HG03460 (cell line): ENCODE measurements around the gene FAM236C.
"Not testable (repeated sequence)": the region's sequence is repeated elsewhere in the genome, so short reads cannot be mapped to it uniquely, and the experiment has no call there.

ENCODE experiments used
- ATAC-seq: cut with Tn5 transposase; IDR thresholded peaks from one replicate; pipeline ENCODE4 v1.9.1; 2021; ENCODE audit not compliant: unreplicated experiment

The FAM236C gene

DNA sequence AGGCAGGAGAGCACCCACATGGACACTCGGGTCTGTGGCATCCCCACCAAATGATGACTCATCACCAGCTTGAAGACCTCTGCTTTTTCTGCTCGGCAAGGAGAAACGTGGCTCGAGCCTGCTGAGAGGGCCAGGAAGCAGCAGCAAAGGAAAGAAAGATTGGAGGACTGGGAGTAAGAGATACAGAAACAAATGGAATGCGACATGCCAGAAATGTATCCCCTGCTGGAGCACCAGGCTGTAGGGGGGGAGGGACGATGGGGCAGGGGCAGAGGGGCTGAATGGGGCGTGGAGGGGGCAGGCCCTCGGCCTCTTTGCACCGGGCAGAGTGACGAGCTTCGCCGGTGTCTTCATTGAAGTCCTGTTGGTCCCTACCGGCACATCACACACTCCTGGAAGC lies at the start of gene FAM236C:
TSS of gene FAM236C (plus strand) at position 301 of the 400 bp plus-strand sequence. CDS start 100 bp downstream, outside the sequence.
- ATAC-seq: not testable (repeated sequence)

DNA sequence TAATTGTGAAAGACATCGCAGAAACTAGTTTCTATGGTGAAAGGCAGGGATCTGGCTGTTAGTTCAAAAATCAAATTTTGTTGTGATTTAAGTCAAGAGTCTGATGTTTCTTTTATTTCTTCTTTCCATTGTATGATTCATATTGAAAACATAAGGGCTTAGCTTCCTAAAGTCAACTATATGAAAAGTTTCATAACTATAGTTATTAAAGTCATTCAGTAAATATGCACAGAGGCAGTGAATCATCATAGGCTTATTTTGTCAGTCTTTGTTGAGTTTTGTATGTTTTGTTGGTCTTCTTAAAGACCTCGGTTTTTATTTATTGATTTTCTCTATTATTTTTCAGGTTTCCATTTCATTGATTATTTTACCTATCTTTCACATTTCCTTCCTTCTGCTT lies 29.5 kb upstream of the FAM236C start:
- not testable (repeated sequence) for ATAC-seq

DNA sequence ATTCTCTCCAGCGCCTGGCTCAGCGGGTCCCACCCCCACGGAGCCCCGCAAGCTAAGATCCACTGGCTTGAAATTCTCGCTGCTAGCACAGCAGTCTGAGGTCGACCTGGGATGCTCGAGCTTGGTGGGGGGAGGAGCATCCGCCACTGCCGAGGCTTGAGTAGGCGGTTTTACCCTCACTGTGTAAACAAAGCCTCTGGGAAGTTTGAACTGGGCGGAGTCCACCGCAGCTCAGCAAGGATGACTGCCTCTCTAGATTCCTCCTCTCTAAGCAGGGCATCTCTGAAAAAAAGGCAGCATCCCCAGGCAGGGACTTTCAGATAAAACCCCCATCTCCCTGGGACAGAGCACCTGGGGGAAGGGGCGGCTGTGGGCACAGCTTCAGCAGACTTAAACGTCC lies 22.7 kb upstream of the FAM236C start:
- not testable (repeated sequence) for ATAC-seq

DNA sequence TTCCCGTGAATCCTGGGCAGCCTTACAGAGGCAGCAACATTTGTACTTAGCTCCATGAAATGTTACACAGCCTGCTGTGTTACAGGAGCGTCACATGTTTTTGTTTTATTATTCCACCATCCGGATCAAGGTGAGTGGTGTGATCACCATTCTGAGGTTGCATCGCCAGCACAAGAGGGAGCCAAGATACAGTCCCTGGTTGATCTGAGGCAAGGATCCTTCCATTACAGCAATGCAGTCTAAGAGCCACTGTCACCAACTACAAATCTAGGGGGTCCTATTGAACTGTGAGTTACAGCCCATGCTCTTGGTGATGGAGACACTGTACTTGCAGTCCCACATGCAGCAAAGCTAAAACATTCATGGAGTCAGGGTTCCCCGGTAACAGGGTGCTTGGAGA lies 3.7 kb downstream of the FAM236C start:
- not testable (repeated sequence) for ATAC-seq

DNA sequence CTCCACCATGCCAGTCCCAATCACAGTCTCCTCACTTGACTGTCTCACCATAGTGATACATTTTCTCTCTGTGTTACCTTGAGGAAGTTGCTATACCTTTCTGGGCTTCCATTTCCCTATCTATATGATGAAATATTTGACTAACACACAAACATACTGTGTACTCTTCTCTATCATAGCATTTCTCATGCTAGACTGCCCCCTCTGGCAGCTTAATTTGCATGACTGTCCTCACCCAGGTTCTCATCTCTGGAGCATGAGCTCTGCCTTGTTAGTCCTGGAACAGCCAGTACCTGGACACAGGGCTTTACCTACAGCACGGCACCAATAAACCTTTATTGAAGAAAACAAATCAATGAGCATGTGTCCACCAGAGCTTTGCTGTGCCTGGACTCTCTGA lies 19.9 kb downstream of the FAM236C start:
- ATAC-seq: not testable (repeated sequence)

DNA sequence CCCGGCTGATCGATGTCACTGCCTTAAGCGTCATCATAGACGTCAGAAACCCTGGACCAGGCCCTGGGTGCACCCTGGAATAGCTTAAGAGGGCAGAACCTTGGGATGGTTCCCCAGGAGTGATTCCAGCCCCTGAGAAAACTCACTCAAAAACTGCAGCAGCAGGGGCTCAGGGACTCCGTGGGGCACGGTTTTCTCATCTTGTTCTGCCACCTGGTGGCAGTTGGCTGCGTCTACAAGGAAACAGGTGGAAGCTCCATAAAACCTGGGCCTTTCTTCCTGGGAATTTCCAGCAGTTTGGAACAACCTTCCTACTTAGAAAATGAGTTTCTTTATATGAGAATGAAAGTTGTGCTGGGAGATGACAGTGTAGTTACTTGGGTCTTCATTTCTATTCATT lies 24.0 kb downstream of the FAM236C start:
- not testable (repeated sequence) for ATAC-seq

DNA sequence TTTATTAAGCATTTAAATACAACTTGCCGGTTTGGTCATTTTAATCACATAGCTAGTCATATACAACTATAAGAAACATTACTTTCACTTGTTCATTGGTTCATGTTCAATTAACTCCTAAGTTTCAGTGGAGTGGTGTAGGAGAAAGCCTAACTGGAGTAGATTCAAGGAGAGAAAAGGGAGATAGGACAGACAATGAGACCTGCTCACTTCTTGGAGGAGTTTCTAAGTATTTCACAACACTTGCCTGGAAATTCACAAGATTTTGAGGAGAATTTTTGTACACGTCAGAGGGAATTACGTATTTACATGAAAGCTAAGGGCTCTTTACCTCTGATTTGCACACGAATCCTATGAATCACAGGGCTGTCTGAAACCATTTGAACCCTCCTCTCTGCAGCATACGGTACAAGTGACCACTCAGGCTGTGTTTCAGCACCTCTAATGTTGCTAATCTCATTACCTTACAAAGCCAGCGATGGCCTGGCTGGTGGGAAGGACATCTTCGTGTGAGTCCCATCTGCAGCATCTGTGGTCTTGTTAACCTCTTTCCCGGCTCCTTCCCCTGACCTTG lies 24.6 kb downstream of the FAM236C start:
- not testable (repeated sequence) for ATAC-seq

DNA sequence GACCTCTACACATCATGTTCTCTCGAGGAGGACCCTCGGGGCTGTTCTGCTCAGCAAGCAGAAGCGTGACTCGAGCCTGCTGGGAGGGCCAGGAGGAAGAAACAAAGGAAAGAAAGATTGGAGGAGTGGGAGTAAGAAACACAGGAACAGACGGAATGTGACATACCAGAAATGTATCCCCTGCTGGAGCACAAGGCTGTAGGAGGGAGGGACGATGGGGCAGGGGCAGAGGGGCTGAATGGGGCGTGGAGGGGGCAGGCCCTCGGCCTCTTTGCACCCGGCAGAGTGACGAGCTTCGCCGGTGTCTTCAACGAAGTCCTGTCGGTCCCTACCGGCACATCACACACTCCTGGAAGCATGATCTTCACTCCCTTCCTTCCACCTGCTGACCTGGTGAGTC lies 25.5 kb downstream of the FAM236C start, which contains the start of gene FAM236A:
TSS of gene FAM236A (plus strand) at position 301 of the 400 bp plus-strand sequence. CDS start at position 358, 57 bp downstream.
- ATAC-seq: not testable (repeated sequence)

DNA sequence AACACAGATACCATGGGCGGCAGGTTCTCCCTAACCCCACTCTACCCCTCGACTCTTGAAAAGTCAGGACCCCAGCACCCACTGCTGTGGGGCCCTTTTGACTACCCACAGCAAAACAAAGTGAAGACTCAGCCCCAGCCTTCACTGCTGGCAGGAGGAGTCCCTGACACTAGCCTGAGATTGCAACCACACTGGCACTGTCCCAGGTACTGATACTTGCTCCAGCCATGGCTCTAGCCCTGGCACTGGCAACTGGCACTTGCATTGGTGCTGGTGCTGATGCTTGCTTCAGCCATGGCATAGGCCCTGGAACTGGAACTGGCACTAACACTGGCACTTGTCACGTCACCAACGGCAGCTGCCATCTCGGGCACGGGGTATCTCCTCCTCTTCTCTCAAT lies 29.9 kb downstream of the FAM236C start:
- not testable (repeated sequence) for ATAC-seq

DNA sequence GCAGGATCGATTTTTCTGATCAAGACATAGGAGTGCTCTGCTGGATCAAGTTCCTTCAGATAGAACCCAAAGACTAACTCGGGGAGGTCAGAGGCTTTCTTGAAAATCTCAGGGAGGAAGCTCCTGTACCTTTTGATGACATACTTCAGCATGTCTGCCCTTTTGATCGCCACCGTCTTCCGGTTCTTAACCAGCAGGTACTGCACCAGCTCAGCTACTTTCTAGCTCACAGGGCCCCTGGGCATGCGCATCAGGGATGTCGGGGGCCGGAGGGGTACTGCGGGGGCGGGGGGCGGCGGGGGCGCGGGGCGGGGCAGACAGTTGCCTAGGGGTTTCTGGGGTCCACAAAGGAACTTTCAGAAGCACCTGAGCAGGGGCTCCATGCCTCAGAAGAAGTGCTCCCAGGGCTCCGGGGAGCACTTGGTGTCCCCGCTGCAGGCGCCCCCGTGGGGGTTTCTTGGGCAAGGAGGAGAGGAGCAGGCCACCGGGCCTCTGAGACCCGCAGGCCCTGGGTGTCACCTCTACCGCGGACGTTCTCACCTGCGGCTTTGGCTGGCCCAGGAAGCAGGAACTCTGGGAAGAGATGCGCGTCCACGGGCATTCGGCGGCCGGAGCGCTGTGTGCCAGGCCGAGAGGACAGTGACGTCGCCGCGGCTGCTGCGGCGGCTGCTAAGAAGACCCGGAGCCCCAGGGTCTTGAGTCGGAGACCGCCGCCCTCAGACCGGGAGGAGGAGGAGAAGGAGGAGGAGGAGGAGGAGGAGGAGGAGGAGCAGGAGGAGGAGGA lies 30.8 kb downstream of the FAM236C start:
- peak; percentile 84 for ATAC-seq

DNA sequence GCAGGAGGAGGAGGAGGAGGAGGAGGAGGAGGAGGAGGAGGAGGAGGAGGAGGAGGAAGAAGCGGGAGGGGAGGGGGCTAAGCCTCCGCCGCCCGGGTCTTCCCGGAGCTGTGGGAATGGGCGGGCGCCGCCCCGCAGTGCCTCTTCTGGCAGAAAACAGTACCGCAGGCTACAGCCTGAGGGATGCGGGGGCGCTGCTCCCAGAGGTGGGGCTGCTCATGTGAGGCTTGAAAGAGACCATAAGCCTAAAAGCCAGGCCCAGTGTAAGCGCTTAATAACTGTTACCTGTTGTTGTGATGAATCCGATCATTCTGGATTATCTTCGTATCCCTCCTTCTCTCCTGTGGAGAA lies 31.4 kb downstream of the FAM236C start, which contains the start of gene DMRTC1:
TSS of gene DMRTC1 (minus strand) at position 19 of the 351 bp plus-strand sequence. CDS start 68,143 bp downstream, outside the sequence.
- peak; percentile 81 for ATAC-seq

DNA sequence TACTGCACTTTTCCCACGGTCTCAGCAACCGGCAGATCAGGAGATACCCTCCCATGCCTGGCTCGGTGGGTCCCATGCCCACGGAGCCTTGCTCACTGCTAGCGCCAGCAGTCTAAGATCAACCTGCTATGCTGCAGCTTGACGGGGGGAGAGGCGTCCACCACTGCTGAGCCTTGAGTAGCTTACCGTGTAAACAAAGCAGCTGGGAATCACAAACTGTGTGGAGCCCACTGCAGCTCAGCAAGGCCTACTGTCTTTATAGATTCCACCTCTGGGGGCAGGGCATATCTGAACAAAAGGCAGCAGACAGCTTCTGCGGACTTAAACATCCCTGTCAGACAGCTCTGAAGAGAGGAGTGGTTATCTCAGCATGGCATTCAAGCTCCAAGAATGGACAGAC lies 47.6 kb downstream of the FAM236C start:
- ATAC-seq: not testable (repeated sequence)
